Prostate gland (tissue), 2 donors: ENCODE measurements around the gene KRTAP9-9.

Experiments
- POLR2A ChIP-seq: fragments of 450-650 bp; IDR thresholded peaks from one replicate; pipeline ENCODE4 v1.6.1; 2016; ENCODE audit warnings: antibody characterized with exemption, mild to moderate bottlenecking
- POLR2AphosphoS5 ChIP-seq: sonication (generic); formaldehyde crosslinking; IDR thresholded peaks from one replicate; pipeline ENCODE4 v1.6.1; 2017; ENCODE audit warnings: antibody characterized with exemption
- TF ChIP-seq, protein P1 (sequence below), 4 experiments: fragments of 200-600 bp in 2 of 4; fragments of 450-650 bp in 2 of 4; sonication (generic) in 2 of 4; IDR thresholded peaks; 1 replicate in 3 of 4; 2 replicates in 1 of 4; pipeline ENCODE4 v1.5.1; 2016 to 2019; ENCODE audit warnings: antibody characterized with exemption in 4 of 4, mild to moderate bottlenecking in 2 of 4, moderate library complexity in 2 of 4

DNA sequence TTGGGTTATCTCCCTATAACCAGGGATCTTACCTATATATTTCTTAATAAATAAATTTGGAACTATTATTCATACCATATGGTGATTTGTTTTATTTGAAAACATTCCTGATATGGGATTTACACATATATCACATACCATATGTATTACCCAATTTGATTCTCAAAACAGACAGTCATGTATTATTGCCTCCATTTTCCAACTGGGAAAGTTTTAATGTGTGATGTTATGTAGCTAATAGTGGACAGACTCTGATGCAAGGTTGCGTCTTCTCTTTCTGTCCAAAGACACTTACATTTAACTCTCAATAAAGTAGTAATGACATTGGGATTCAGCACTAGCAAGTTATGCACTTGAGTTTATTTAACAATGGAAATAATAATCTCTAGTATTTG is 1.1 kb downstream of the KRTAP9-9 start:
- TF ChIP-seq, protein P1, sequence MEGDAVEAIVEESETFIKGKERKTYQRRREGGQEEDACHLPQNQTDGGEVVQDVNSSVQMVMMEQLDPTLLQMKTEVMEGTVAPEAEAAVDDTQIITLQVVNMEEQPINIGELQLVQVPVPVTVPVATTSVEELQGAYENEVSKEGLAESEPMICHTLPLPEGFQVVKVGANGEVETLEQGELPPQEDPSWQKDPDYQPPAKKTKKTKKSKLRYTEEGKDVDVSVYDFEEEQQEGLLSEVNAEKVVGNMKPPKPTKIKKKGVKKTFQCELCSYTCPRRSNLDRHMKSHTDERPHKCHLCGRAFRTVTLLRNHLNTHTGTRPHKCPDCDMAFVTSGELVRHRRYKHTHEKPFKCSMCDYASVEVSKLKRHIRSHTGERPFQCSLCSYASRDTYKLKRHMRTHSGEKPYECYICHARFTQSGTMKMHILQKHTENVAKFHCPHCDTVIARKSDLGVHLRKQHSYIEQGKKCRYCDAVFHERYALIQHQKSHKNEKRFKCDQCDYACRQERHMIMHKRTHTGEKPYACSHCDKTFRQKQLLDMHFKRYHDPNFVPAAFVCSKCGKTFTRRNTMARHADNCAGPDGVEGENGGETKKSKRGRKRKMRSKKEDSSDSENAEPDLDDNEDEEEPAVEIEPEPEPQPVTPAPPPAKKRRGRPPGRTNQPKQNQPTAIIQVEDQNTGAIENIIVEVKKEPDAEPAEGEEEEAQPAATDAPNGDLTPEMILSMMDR (IDR thresholded peaks at IDR 0.05), result no peak
- TF ChIP-seq POLR2A, result no peak
- TF ChIP-seq POLR2AphosphoS5, result no peak
